IPS DF 4.7 (cell line): ENCODE results near the gene STAB1.

Experiments used
- DNase-seq: peaks from one replicate; pipeline ENCODE4 v3.0.0-alpha.2; 2013; ENCODE audit warnings: low spot score; ENCODE audit errors: extremely low read depth

STAB1 gene

GRCh38 chr3:52506266-52506966 is 11.3 kb downstream of the STAB1 start:
- no peak for DNase-seq

DNA sequence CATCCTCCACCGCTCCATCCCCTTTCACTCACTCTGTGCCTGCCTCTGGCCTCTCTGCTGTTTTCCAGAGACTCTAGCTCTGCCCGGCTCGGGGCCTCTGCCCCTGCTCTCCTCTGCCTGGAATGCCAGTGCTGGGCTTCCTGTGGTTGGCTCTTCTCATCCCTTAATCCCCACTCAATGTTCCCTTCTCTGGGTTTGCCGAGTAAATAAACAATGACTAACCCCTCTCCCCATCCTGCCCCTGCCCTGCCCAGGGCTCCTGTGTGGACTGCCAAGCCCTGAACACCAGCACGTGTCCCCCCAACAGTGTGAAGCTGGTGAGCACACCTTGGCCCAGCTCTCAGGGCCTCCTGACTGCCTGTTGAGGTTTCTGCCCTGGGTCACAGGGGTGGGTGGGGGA is 12.2 kb downstream of the STAB1 start:
- no peak for DNase-seq

DNA sequence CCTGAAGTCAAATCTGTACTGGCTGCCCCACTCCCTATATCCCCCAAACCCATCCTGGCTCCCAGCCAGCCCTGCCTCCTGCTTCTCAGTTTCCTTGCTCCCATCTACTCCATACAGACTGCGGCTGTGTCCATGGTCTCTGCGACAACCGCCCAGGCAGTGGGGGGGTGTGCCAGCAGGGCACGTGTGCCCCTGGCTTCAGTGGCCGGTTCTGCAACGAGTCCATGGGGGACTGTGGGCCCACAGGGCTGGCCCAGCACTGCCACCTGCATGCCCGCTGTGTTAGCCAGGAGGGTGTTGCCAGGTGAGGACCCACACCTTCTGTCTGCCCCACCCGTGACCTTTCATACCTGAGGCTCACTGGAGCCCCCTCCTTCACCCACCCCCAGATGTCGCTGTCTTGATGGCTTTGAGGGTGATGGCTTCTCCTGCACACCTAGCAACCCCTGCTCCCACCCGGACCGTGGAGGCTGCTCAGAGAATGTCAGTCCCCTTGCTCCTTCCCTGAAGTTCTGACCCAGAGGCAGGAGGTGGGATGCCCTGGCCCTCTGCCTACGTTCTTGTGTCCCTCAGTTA is 14.7 kb downstream of the STAB1 start:
- no peak for DNase-seq

- DNase-seq, result no peak
Measured at GRCh38 chr3:52511509-52511908, 16.4 kb downstream of the STAB1 start.

- DNase-seq, result no peak
Measured at GRCh38 chr3:52512105-52512504, 17.0 kb downstream of the STAB1 start.

- no peak for DNase-seq
Measured at GRCh38 chr3:52512727-52513126, 17.6 kb downstream of the STAB1 start.

DNA sequence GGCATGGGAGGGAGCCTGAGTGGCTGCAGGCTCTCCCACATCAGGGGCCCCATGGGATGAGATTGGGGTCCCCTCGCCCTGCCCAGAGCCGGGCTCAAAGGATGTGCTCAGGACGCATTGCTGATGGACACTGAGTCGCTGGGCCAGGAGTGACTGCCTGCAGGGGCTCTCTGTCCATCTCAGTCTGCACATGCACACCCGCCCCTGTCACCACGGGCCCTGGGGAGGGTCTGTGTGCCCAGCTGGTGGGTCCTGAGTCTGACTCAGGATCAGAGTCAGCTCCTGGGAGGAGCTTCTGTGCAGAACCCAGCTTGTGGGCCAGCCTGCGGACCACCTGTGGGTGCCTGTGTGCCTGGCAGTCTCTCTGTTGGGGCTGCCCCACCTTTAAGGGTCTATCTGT is 18.1 kb downstream of the STAB1 start:
- no peak for DNase-seq

DNA sequence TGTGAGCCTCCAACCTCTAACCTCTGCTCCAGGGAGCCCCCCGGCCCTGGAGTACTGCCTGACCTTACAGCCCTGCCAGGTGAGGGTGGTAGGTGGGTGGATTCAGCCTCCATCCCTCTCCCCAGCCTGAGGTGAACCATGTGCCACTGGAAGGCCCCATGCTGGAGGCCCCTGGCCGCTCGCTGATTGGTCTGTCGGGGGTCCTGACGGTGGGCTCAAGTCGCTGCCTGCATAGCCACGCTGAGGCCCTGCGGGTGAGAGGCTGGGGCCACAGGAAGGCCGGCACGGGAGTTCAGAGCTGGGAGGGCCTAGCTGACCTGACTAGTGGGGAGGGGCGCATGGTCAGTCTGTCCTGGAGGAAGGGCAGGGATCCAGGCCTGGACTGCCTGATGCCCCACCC is 19.4 kb downstream of the STAB1 start:
- DNase-seq, result no peak

GRCh38 chr3:52515192-52515591 is 20.1 kb downstream of the STAB1 start:
- no peak for DNase-seq

DNA sequence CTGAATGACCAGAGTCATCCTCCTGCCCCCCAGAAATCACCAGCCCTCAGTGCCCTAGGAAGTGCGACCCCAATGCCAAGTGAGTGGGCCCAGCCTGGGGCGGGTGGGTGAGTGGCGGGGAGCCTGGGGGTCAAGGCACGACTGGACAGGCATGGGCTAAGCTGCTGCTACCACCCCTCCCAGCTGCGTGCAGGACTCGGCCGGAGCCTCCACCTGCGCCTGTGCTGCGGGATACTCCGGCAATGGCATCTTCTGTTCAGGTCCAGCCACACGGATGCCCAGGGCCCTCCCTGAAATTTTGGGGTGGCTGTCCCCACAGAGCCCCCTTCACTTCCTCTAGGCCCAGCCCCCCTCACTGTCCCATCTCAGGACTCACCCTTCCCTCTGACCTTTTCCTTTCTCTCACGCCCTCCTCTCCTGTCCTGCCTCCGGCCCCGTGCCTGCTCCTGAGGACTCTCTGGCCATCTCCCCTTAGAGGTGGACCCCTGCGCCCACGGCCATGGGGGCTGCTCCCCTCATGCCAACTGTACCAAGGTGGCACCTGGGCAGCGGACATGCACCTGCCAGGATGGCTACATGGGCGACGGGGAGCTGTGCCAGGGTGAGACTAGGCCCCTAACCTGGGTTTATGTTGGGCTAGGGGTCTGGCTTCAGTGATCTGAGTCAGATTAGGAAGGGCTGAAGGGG is 21.5 kb downstream of the STAB1 start:
- no peak for DNase-seq

DNA sequence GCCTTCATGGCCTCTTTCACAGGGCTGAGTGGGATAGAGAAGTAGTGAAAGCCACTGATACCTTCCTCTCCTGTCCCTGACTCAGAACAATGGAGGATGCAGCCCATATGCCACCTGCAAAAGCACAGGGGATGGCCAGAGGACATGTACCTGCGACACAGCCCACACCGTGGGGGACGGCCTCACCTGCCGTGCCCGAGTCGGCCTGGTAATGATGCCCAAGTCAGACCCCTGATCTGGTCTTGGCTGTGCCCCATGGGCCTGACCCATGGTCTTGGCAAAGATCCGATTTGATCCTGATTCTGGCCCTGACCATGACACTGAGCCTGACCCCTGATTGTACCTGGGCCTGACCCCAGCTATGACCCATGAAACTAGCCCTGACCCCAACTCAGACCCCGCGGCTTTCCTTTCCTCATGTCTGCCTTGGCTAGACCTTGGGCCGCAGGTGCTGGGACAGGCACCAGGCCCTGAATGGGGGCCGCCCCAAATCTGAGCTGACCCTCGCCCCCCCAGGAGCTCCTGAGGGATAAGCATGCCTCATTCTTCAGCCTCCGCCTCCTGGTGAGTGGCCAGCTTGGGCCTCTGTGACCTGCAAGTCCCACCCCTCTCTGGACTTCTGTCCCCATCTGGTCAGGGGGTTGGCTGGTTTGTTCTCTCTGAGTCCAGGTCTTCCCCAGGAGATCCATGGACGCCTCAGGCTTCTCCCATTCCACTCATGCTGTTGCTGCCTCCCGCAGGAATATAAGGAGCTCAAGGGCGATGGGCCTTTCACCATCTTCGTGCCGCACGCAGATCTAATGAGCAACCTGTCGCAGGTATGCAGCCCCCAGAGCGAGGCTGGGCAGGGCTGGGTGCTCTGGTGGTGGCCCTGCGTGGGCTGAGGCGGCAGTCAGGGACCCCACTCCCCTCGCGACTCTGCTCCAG is 22.9 kb downstream of the STAB1 start:
- DNase-seq, result no peak

- DNase-seq, result no peak
Measured at GRCh38 chr3:52518723-52519444, 23.7 kb downstream of the STAB1 start.

- no peak for DNase-seq
Measured at GRCh38 chr3:52519445-52520140, 24.5 kb downstream of the STAB1 start.

- DNase-seq, result no peak
Measured at GRCh38 chr3:52520141-52520667, 25.1 kb downstream of the STAB1 start.

- DNase-seq, result no peak
Measured at GRCh38 chr3:52520716-52521487, 25.8 kb downstream of the STAB1 start.

GRCh38 chr3:52521488-52521824 is 26.3 kb downstream of the STAB1 start:
- DNase-seq, result no peak

- no peak for DNase-seq
Measured at GRCh38 chr3:52521881-52522650, 26.9 kb downstream of the STAB1 start.

GRCh38 chr3:52522651-52523251 is 27.6 kb downstream of the STAB1 start:
- DNase-seq, result no peak
